WTC11 (cell line): ENCODE measurements around the gene EIF4G2.

ENCODE experiments used
- ATF3 ChIP-seq: sonication (generic); formaldehyde crosslinking; conservative IDR thresholded peaks from 2 replicates; pipeline ENCODE4 v1.8.1; 2022; ENCODE audit warnings: mild to moderate bottlenecking, missing genetic modification reagents
- CBFB ChIP-seq: sonication (generic); formaldehyde crosslinking; IDR thresholded peaks from 2 replicates; pipeline ENCODE4 v1.8.1; 2022; ENCODE audit warnings: mild to moderate bottlenecking, low read depth, missing genetic modification reagents
- CTCF ChIP-seq: fragments of 200-600 bp; IDR thresholded peaks from 2 replicates; pipeline ENCODE4 v1.8.0; 2022; ENCODE audit warnings: antibody characterized with exemption
- ETV6 ChIP-seq: sonication (generic); formaldehyde crosslinking; IDR thresholded peaks from 2 replicates; pipeline ENCODE4 v1.8.1; 2022; ENCODE audit warnings: mild to moderate bottlenecking, missing genetic modification reagents
- FOXJ3 ChIP-seq: sonication (generic); formaldehyde crosslinking; IDR thresholded peaks from 2 replicates; pipeline ENCODE4 v1.9.0; 2021; ENCODE audit warnings: missing genetic modification reagents, mild to moderate bottlenecking, borderline replicate concordance
- GABPB1 ChIP-seq: sonication (generic); formaldehyde crosslinking; IDR thresholded peaks from 2 replicates; pipeline ENCODE4 v1.8.1; 2023; ENCODE audit warnings: mild to moderate bottlenecking, missing genetic modification reagents
- TP53 ChIP-seq: sonication (generic); formaldehyde crosslinking; IDR thresholded peaks from 2 replicates; pipeline ENCODE4 v1.8.1; 2023; ENCODE audit warnings: mild to moderate bottlenecking, missing genetic modification reagents
- USF2 ChIP-seq: sonication (generic); formaldehyde crosslinking; IDR thresholded peaks from 2 replicates; pipeline ENCODE4 v1.8.1; 2023; ENCODE audit warnings: mild to moderate bottlenecking, missing genetic modification reagents, moderate library complexity
- ZNF317 ChIP-seq: sonication (generic); formaldehyde crosslinking; IDR thresholded peaks from 2 replicates; pipeline ENCODE4 v1.8.1; 2023; ENCODE audit warnings: low read depth, mild to moderate bottlenecking, moderate library complexity, missing genetic modification reagents, borderline replicate concordance
- ZNF423 ChIP-seq: fragments of 250-450 bp; sonication (Bioruptor Pico); IDR thresholded peaks from 2 replicates; pipeline ENCODE4 v2.1.2; 2022; ENCODE audit warnings: mild to moderate bottlenecking, moderate library complexity

- TF ChIP-seq CTCF: peak; percentile 94
- no peak for TF ChIP-seq USF2
- no peak for TF ChIP-seq CBFB
- no peak for TF ChIP-seq ZNF423 (CRISPR knock-in tag)
- no peak for TF ChIP-seq FOXJ3 (CRISPR knock-in tag)
- no peak for TF ChIP-seq TP53 (CRISPR knock-in tag)
- no peak; the same call in 1 of the 2 replicates for TF ChIP-seq ETV6 (CRISPR knock-in tag)
- no peak for TF ChIP-seq ZNF317 (CRISPR knock-in tag)
- peak; percentile 43; the same call in 1 of the 2 replicates for TF ChIP-seq GABPB1 (CRISPR knock-in tag)
- TF ChIP-seq ATF3: no peak
These were observed 16.2 kb downstream of the EIF4G2 start for GRCh38 chr11:10792385-10793068.
